ENCODE measurements around the gene FBXO21.

- no peak for TF ChIP-seq TCF12 (IDR thresholded peaks at IDR 0.05)
- no peak for TF ChIP-seq TCF12 (CRISPR knock-in tag; IDR thresholded peaks at IDR 0.05)
- no peak for TF ChIP-seq CHD2 (IDR thresholded peaks at IDR 0.05; ENCODE audit: low read depth, low read length)
These were observed 59.5 kb downstream of the FBXO21 start for GRCh38 chr12:117130801-117131200.

Data from HepG2 (cell line).